ENCODE data around the gene ADCY4.

DNA sequence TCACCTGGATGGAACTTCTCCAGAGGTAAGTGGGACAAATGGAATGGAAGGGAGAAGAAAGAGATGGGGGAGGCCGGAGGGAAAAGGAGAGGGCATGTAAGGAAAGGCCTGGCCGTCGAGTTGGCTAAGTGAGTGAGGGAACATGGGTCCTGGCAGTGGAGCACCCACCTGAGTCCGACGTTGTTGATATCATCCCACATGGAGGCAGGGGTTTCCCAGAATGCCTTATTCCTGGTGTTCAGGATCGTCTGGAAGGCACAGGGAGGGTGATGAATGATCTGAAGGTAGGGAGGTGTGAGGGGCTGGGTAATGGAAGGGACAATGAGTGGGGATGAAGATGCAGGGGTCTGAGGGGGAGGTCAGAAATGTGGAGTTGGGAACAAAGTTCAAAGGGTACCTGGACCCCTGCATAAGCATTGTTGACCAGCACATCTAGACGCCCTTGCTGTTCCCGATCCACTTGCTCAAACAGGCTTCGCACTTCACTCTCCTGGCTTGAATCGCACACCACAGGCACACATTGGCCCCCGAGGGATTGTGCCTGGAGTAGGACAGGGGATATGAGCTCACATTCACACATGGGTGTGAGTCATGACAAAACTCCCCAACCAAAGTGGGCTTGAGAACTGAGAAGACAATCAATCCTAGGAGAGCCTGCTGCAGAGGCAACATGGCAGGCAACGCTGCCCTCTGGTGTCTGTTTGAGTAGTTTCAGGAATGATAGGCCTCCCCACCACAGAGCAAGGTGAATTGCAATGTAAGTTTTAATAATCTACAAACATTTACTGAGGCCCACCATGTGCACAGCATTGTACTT lies 38.3 kb downstream of the ADCY4 start:
- TF ChIP-seq HDGF (IDR thresholded peaks at IDR 0.05; ENCODE audit: borderline replicate concordance) (no peak), TARDBP (IDR thresholded peaks at IDR 0.05) (no peak), FOXA1 (IDR thresholded peaks at IDR 0.05) (no peak), L3MBTL2 (conservative IDR thresholded peaks at IDR 0.05) (no peak), FOXK2 (IDR thresholded peaks at IDR 0.05) (no peak), FOXM1 (IDR thresholded peaks at IDR 0.05; ENCODE audit: borderline replicate concordance) (no peak), SUZ12 (IDR thresholded peaks at IDR 0.05) (no peak), ZNF384 (IDR thresholded peaks at IDR 0.05) (no peak), LEF1 (IDR thresholded peaks at IDR 0.05; ENCODE audit: borderline replicate concordance) (no peak), SP1 (IDR thresholded peaks at IDR 0.05) (no peak), BHLHE40 (IDR thresholded peaks at IDR 0.05; ENCODE audit: borderline replicate concordance) (no peak), NFRKB (IDR thresholded peaks at IDR 0.05) (no peak)
- TF ChIP-seq, protein P1, sequence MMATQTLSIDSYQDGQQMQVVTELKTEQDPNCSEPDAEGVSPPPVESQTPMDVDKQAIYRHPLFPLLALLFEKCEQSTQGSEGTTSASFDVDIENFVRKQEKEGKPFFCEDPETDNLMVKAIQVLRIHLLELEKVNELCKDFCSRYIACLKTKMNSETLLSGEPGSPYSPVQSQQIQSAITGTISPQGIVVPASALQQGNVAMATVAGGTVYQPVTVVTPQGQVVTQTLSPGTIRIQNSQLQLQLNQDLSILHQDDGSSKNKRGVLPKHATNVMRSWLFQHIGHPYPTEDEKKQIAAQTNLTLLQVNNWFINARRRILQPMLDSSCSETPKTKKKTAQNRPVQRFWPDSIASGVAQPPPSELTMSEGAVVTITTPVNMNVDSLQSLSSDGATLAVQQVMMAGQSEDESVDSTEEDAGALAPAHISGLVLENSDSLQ (IDR thresholded peaks at IDR 0.05): no peak

Measured in HEK293T (cell line).